NCI-H187 (cell line): ENCODE data around the gene CALHM5.

Experiments used
- DNase-seq, 2 experiments: peaks; one replicate each; lab custom pipeline; 2025; lab: John Stamatoyannopoulos, UW

Gene CALHM5

GRCh38 chr6:116550796-116551195, 39.4 kb downstream of the CALHM5 start:
- DNase-seq = no peak

GRCh38 chr6:116553451-116553850, 42.0 kb downstream of the CALHM5 start, which contains the start of gene CALHM4:
Gene CALHM4, plus strand, starts transcription at chr6:116553751. Its CDS starts 43 bp downstream, at chr6:116553794.
- DNase-seq = no peak

- no peak for DNase-seq
These were observed 44.6 kb downstream of the CALHM5 start for GRCh38 chr6:116556065-116556464.

GRCh38 chr6:116556814-116557415, 45.5 kb downstream of the CALHM5 start:
- DNase-seq = no peak

GRCh38 chr6:116557893-116558292, 46.5 kb downstream of the CALHM5 start:
- DNase-seq = no peak

- DNase-seq = no peak
These were observed 48.7 kb downstream of the CALHM5 start for GRCh38 chr6:116560130-116560529.

GRCh38 chr6:116561377-116562018, 50.1 kb downstream of the CALHM5 start:
- DNase-seq = peak in 1 of 2 experiments; percentile 49

- no peak for DNase-seq
These were observed 50.6 kb downstream of the CALHM5 start for GRCh38 chr6:116562019-116562403.

GRCh38 chr6:116562614-116563013, 51.2 kb downstream of the CALHM5 start:
- no peak for DNase-seq

- no peak for DNase-seq
These were observed 52.4 kb downstream of the CALHM5 start for GRCh38 chr6:116563830-116564229.

GRCh38 chr6:116564311-116564710, 52.9 kb downstream of the CALHM5 start:
- DNase-seq = no peak

- DNase-seq = no peak
These were observed 53.8 kb downstream of the CALHM5 start for GRCh38 chr6:116564921-116565872.

GRCh38 chr6:116568111-116568510, 56.7 kb downstream of the CALHM5 start:
- no peak for DNase-seq

GRCh38 chr6:116568821-116569755, 57.6 kb downstream of the CALHM5 start:
- DNase-seq = no peak

GRCh38 chr6:116570856-116571682, 59.6 kb downstream of the CALHM5 start, which contains the start of gene RWDD1:
Gene RWDD1, plus strand, starts transcription at chr6:116571504. Its CDS starts 79 bp downstream, at chr6:116571583.
- peak; percentile 71 to 95 for DNase-seq

- DNase-seq = no peak
These were observed 60.2 kb downstream of the CALHM5 start for GRCh38 chr6:116571683-116572000.

GRCh38 chr6:116572162-116572561, 60.7 kb downstream of the CALHM5 start:
- DNase-seq = no peak
